Measurements from ENCODE around the gene RTRAF.

The RTRAF gene

DNA sequence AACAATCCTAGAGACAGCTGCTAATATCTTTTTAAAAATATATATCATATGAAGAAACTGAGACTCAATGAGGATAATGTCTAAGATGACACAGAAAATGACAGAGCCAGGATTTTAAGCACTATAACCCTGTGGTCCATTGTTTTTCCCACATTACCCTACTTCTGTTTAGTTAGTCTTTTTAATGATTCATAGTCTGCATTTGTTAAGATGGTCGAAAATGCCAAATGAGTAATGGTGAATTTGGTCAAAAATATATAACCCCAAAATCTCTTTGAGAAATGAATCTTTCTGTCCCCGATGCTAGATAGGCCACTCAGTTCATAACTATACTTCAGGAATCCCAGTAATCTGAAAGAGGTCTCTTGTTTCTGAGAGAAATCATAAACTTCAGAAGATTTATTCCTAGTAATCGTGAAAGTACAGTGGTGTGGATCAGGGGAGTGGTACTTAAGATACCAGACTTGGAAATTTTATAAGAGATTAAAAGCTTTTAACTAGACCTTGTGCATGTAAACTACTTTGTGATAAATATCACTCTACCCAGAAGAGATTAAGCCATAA lies 10.8 kb downstream of the RTRAF start:
- TF ChIP-seq CTCF (IDR thresholded peaks at IDR 0.05; ENCODE audit: low read depth, low read length, missing control alignments): no peak
- in situ Hi-C loops (cut with HindIII; ENCODE audit: low sequenced_read_pairs): no loop called here
- DNase-seq (ENCODE audit: low read depth): no peak

GRCh38 chr14:52000696-52001095 lies 11.3 kb downstream of the RTRAF start:
- no peak overlapping the region for H3K4me3 ChIP-seq (ENCODE audit: low read depth, low read length)
- DNase-seq (ENCODE audit: low read depth): no peak
- in situ Hi-C loops (cut with HindIII; ENCODE audit: low sequenced_read_pairs): no loop called here
- TF ChIP-seq CTCF (IDR thresholded peaks at IDR 0.05; ENCODE audit: low read depth, low read length, missing control alignments): no peak

More for the DNA sequence above, 10.8 kb downstream of the RTRAF start:
- H3K4me3 ChIP-seq (ENCODE audit: low read depth, low read length): no peak overlapping the region

DNA sequence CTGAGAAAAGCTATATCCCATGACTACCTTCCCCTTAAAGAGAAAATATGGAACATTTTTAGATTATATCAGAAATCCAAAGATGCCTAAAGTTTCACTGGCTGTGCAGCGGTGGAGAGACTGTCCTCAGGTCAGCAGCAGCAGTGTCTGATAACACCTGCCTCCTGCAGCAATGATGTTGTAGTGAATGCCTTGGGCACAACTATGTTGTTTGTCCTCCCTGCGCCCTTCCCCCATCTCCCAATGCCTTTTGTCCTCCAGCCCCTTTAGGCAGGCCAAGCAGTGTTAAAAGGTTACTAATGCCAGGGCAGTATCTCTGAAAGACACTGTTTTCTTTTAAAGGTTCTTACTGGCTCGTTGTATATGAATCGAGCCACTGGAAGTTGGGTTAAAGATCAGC lies 13.2 kb downstream of the RTRAF start:
- no peak for DNase-seq (ENCODE audit: low read depth)
- in situ Hi-C loops (cut with HindIII; ENCODE audit: low sequenced_read_pairs): no loop called here
- TF ChIP-seq CTCF (IDR thresholded peaks at IDR 0.05; ENCODE audit: low read depth, low read length, missing control alignments): no peak
- no peak overlapping the region for H3K4me3 ChIP-seq (ENCODE audit: low read depth, low read length)

DNA sequence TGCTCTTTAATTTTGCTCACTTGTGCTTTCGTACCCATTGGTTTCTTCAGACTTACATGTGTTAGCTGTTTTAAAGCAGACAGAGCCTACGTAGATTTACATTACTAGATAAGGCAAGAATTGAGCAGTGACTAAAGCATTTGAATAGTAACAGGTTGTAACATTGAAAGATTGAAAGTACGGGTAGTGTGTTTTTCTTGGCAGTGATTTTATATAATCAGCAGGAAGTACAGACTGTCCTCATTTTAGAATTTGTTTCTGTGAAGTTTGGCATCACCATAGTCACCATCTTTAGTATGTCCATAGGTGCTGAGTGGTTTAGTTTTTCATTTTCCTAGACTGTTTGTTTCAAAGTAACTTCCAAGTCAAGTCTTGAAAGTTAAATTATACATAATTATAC lies 14.0 kb downstream of the RTRAF start:
- in situ Hi-C loops (cut with HindIII; ENCODE audit: low sequenced_read_pairs): no loop called here
- DNase-seq (ENCODE audit: low read depth): no peak
- no peak for TF ChIP-seq CTCF (IDR thresholded peaks at IDR 0.05; ENCODE audit: low read depth, low read length, missing control alignments)
- H3K4me3 ChIP-seq (ENCODE audit: low read depth, low read length): no peak overlapping the region

GRCh38 chr14:52005625-52006024 lies 16.3 kb downstream of the RTRAF start:
- H3K4me3 ChIP-seq (ENCODE audit: low read depth, low read length): no peak overlapping the region
- DNase-seq (ENCODE audit: low read depth): no peak
- no peak for TF ChIP-seq CTCF (IDR thresholded peaks at IDR 0.05; ENCODE audit: low read depth, low read length, missing control alignments)
- in situ Hi-C loops (cut with HindIII; ENCODE audit: low sequenced_read_pairs): no loop called here

- no peak overlapping the region for H3K4me3 ChIP-seq (ENCODE audit: low read depth, low read length)
- DNase-seq (ENCODE audit: low read depth): no peak
- TF ChIP-seq CTCF (IDR thresholded peaks at IDR 0.05; ENCODE audit: low read depth, low read length, missing control alignments): no peak
- in situ Hi-C loops (cut with HindIII; ENCODE audit: low sequenced_read_pairs): no loop called here
These were observed 17.0 kb downstream of the RTRAF start for GRCh38 chr14:52006361-52006760.

DNA sequence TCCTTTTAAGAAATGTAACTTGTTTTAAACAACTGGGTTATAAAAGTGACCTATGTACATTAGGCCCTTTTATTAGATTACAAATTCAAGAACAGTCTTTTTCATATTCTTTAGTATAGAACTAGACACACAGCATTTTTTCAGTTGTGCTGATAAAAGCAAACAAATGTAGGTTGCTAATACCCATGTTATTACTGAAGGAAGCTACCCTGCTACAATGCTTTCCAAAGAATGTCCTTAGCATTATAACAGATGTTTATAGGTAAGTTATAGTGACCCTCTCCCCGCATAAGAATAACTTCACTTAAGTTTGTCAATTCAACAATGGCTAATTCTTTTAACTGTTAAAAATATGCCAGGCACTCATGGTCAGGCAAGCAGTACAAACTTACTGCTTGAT lies 17.9 kb downstream of the RTRAF start:
- DNase-seq (ENCODE audit: low read depth): no peak
- in situ Hi-C loops (cut with HindIII; ENCODE audit: low sequenced_read_pairs): no loop called here
- TF ChIP-seq CTCF (IDR thresholded peaks at IDR 0.05; ENCODE audit: low read depth, low read length, missing control alignments): no peak
- H3K4me3 ChIP-seq (ENCODE audit: low read depth, low read length): no peak overlapping the region
